SU-DHL-6 (cell line): ENCODE data around the gene ACP6.

Source experiments
- CTCF ChIP-seq: fragments of 200-600 bp; sonication (generic); IDR thresholded peaks from one replicate; pipeline ENCODE4 v1.5.1; 2017; ENCODE audit warnings: antibody characterized with exemption, mild to moderate bottlenecking, low read length, moderate library complexity; ENCODE audit not compliant: insufficient read depth, poor library complexity, severe bottlenecking
- EZH2phosphoT487 ChIP-seq: fragments of 200-600 bp; sonication (generic), shearing (Covaris generic); conservative IDR thresholded peaks from 2 replicates; pipeline ENCODE4 v1.6.1; 2018; ENCODE audit warnings: mild to moderate bottlenecking, antibody characterized with exemption, low read length, moderate library complexity, mixed read lengths

GRCh38 chr1:147628441-147628840 is 41.9 kb downstream of the ACP6 start:
- TF ChIP-seq CTCF (no peak), EZH2phosphoT487 (no peak)
